Renal cortex interstitium (tissue), 11 donors: ENCODE data around the gene HMGXB3. TPM values are rescaled to one million over a fixed set of nuclear protein-coding genes. Genes with fewer than 3 reads are reported as not detected.
"Not testable (repeated sequence)": the region's sequence is repeated elsewhere in the genome, so short reads cannot be mapped to it uniquely, and the experiment has no call there.

Experiments used
- DNase-seq, 11 donors: peaks; one replicate each; pipeline ENCODE4 v3.0.0-alpha.2; 2013; ENCODE audit warnings: low read depth in 9 of 11, low spot score in 4 of 11; ENCODE audit errors: extremely low read depth in 1 of 11
- polyA plus RNA-seq, 3 donors: library from polyadenylated mRNA; unstranded; fragments of 120-200 nt; gene quantifications; one replicate each; pipeline ENCODE4 v1.2.1, GENCODE V29; 2013; ENCODE audit not compliant: insufficient read length in 3 of 3

HMGXB3 gene
- polyA plus RNA-seq, 3 donors = 32.5 to 47.9 (median 40.2) TPM

GRCh38 chr5:150014456-150014855 is 13.9 kb downstream of the HMGXB3 start:
- DNase-seq = no peak

- DNase-seq = no peak
Observed at GRCh38 chr5:150015415-150015814, 14.9 kb downstream of the HMGXB3 start.

- DNase-seq = no peak
Observed at GRCh38 chr5:150016537-150016936, 16.0 kb downstream of the HMGXB3 start.

GRCh38 chr5:150017226-150018005 is 16.9 kb downstream of the HMGXB3 start:
- DNase-seq = no peak

GRCh38 chr5:150020249-150020648 is 19.7 kb downstream of the HMGXB3 start:
- DNase-seq = no peak

GRCh38 chr5:150021491-150022157 is 21.1 kb downstream of the HMGXB3 start:
- no peak for DNase-seq

- no peak for DNase-seq
Observed at GRCh38 chr5:150022158-150022531, 21.6 kb downstream of the HMGXB3 start.

GRCh38 chr5:150022681-150023080 is 22.1 kb downstream of the HMGXB3 start:
- DNase-seq = no peak

- DNase-seq = no peak
Observed at GRCh38 chr5:150023136-150023535, 22.6 kb downstream of the HMGXB3 start.

GRCh38 chr5:150024346-150024984 is 23.9 kb downstream of the HMGXB3 start:
- DNase-seq = no peak

- DNase-seq = no peak
Observed at GRCh38 chr5:150026682-150027172, 26.2 kb downstream of the HMGXB3 start.

- not testable (repeated sequence) for DNase-seq
Observed at GRCh38 chr5:150028047-150028446, 27.5 kb downstream of the HMGXB3 start.

GRCh38 chr5:150033334-150033733 is 32.8 kb downstream of the HMGXB3 start:
- no peak for DNase-seq

GRCh38 chr5:150034662-150035061 is 34.1 kb downstream of the HMGXB3 start:
- no peak for DNase-seq

- no peak for DNase-seq
Observed at GRCh38 chr5:150035139-150035895, 34.8 kb downstream of the HMGXB3 start.

GRCh38 chr5:150036513-150036912 is 36.0 kb downstream of the HMGXB3 start:
- no peak for DNase-seq

- no peak for DNase-seq
Observed at GRCh38 chr5:150038547-150038946, 38.0 kb downstream of the HMGXB3 start.

GRCh38 chr5:150042459-150042858 is 41.9 kb downstream of the HMGXB3 start:
- no peak for DNase-seq

GRCh38 chr5:150043657-150044328 is 43.3 kb downstream of the HMGXB3 start:
- no peak for DNase-seq
